Glutamatergic neuron (in vitro differentiated cells): ENCODE measurements around the gene FAM234B. TPM values are rescaled to one million over a fixed set of nuclear protein-coding genes. Genes with fewer than 3 reads are reported as not detected.

Experiments
- DNase-seq: peaks from one replicate; pipeline ENCODE4 v3.0.0; 2022
- H3K27ac Mint-ChIP-seq: one replicate; pipeline ENCODE4 v1.8.0; 2020; ENCODE audit warnings: mild to moderate bottlenecking, mixed read lengths, inconsistent platforms; ENCODE audit not compliant: unreplicated experiment
- H3K27me3 Mint-ChIP-seq: one replicate; pipeline ENCODE4 v1.8.0; 2020; ENCODE audit warnings: mild to moderate bottlenecking, moderate library complexity, mixed read lengths, inconsistent platforms; ENCODE audit not compliant: unreplicated experiment
- H3K36me3 Mint-ChIP-seq: one replicate; pipeline ENCODE4 v1.8.0; 2020; ENCODE audit warnings: mild to moderate bottlenecking, mixed read lengths, inconsistent platforms; ENCODE audit not compliant: unreplicated experiment
- H3K4me1 Mint-ChIP-seq: one replicate; pipeline ENCODE4 v1.8.0; 2020; ENCODE audit warnings: mild to moderate bottlenecking, low read depth, mixed read lengths, inconsistent platforms; ENCODE audit not compliant: unreplicated experiment
- H3K4me3 Mint-ChIP-seq: one replicate; pipeline ENCODE4 v1.8.0; 2020; ENCODE audit warnings: mild to moderate bottlenecking, mixed read lengths, inconsistent platforms; ENCODE audit not compliant: unreplicated experiment
- H3K9me3 Mint-ChIP-seq: one replicate; pipeline ENCODE4 v1.8.0; 2020; ENCODE audit warnings: mild to moderate bottlenecking, moderate library complexity, mixed read lengths, inconsistent platforms; ENCODE audit not compliant: unreplicated experiment
- total RNA-seq: library from RNA; stranded (reverse); fragmentation: NEBNext Ultra II Directional; extraction: Animal tissue kit (Norgen Biotek cat#: 25700); gene quantifications from one replicate; pipeline ENCODE4 v1.2.1, GENCODE V29; 2021; ENCODE audit not compliant: unreplicated experiment
- TF ChIP-seq, protein P1 (sequence below): fragments of 200-600 bp; sonication (generic); IDR thresholded peaks from one replicate; pipeline ENCODE4 v1.5.0; 2021; ENCODE audit not compliant: partially characterized antibody, unreplicated experiment

FAM234B gene
- total RNA-seq, 1 donor from 2014 or later: 26.8 TPM

GRCh38 chr12:13120413-13120812 lies 76.2 kb downstream of the FAM234B start:
- Mint-ChIP-seq H3K9me3 (peaks cover 3% of the 10 kb centered on the region), H3K27me3 (peaks cover 4% of the 10 kb centered on the region), H3K27ac (no peak overlapping the region), H3K36me3 (no peaks in the 10 kb centered on the region), H3K4me3 (no peak overlapping the region), H3K4me1 (peaks cover 3% of the 10 kb centered on the region)
- TF ChIP-seq, protein P1, sequence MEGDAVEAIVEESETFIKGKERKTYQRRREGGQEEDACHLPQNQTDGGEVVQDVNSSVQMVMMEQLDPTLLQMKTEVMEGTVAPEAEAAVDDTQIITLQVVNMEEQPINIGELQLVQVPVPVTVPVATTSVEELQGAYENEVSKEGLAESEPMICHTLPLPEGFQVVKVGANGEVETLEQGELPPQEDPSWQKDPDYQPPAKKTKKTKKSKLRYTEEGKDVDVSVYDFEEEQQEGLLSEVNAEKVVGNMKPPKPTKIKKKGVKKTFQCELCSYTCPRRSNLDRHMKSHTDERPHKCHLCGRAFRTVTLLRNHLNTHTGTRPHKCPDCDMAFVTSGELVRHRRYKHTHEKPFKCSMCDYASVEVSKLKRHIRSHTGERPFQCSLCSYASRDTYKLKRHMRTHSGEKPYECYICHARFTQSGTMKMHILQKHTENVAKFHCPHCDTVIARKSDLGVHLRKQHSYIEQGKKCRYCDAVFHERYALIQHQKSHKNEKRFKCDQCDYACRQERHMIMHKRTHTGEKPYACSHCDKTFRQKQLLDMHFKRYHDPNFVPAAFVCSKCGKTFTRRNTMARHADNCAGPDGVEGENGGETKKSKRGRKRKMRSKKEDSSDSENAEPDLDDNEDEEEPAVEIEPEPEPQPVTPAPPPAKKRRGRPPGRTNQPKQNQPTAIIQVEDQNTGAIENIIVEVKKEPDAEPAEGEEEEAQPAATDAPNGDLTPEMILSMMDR: no peak
- no peak for DNase-seq

DNA sequence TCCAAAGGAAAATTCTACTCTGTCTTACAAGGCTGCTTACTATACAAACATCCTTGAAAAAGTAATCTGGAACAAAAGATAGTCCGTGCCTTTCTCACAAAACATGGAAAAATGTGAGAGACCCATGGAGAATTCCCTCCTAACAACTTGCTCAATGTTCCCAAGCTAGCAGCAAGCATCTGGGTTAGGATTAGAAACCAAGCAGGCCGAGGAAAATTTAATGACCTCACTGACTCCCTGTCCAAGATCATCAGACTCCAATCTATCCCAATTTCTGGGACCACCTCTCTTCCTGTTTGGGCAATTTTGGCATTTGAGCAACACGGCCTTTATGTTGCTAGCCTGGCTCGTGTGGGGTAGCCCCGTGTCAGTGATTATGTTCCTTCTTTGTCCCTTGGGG lies 77.4 kb downstream of the FAM234B start:
- no peak overlapping the region for H3K4me3 Mint-ChIP-seq

GRCh38 chr12:13124656-13125505 lies 80.7 kb downstream of the FAM234B start:
- Mint-ChIP-seq H3K4me3 (no peak overlapping the region), H3K27me3 (peaks cover 4% of the 10 kb centered on the region), H3K9me3 (peaks cover 3% of the 10 kb centered on the region), H3K27ac (no peak overlapping the region), H3K36me3 (no peaks in the 10 kb centered on the region), H3K4me1 (no peaks in the 10 kb centered on the region)
- TF ChIP-seq, protein P1: no peak
- no peak for DNase-seq

More for the DNA sequence above, 77.4 kb downstream of the FAM234B start:
- peaks cover 3% of the 10 kb centered on the region for H3K4me1 Mint-ChIP-seq
- DNase-seq: no peak
- H3K27ac Mint-ChIP-seq: no peak overlapping the region
- TF ChIP-seq, protein P1: no peak
- peaks cover 4% of the 10 kb centered on the region for H3K27me3 Mint-ChIP-seq
- no peaks in the 10 kb centered on the region for H3K36me3 Mint-ChIP-seq
- peaks cover 3% of the 10 kb centered on the region for H3K9me3 Mint-ChIP-seq

- no peak for DNase-seq
- TF ChIP-seq, protein P1: no peak
- no peak overlapping the region for H3K4me3 Mint-ChIP-seq
- no peaks in the 10 kb centered on the region for H3K4me1 Mint-ChIP-seq
- no peaks in the 10 kb centered on the region for H3K36me3 Mint-ChIP-seq
- peaks cover 4% of the 10 kb centered on the region for H3K27me3 Mint-ChIP-seq
- H3K27ac Mint-ChIP-seq: no peak overlapping the region
- H3K9me3 Mint-ChIP-seq: peaks cover 3% of the 10 kb centered on the region
Observed at GRCh38 chr12:13125996-13126395, 81.8 kb downstream of the FAM234B start.

DNA sequence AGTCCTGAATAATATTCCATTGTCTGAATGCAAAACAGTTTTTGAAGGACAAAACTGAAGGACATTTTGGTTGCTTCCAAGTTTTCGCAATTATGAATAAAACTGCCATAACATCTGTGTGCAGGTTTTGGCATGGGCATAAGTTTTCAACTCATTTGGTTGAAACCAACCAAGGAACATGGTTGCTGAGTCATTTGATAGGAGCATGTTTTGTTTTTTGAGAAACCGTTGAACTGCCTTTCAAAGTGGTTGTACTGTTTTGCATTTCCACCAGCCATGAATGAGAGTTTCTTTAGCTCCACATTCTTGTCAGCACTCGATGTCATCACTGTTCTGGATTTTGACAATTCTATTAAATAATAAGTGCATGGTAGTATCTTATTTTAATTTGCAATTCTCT lies 82.3 kb downstream of the FAM234B start:
- no peaks in the 10 kb centered on the region for H3K4me1 Mint-ChIP-seq
- no peak overlapping the region for H3K4me3 Mint-ChIP-seq
- peaks cover 3% of the 10 kb centered on the region for H3K9me3 Mint-ChIP-seq
- H3K27me3 Mint-ChIP-seq: peaks cover 4% of the 10 kb centered on the region
- no peak for DNase-seq
- TF ChIP-seq, protein P1: no peak
- no peaks in the 10 kb centered on the region for H3K36me3 Mint-ChIP-seq
- H3K27ac Mint-ChIP-seq: no peak overlapping the region
